K562 (cell line): ENCODE data around the gene PPP1CB. TPM values are rescaled to one million over a fixed set of nuclear protein-coding genes. Genes with fewer than 3 reads are reported as not detected.

ENCODE experiments used
- AFF4 ChIP-seq: sonication (generic); formaldehyde crosslinking; IDR thresholded peaks from 2 replicates; pipeline ENCODE4 v1.8.0; 2023; ENCODE audit warnings: mild to moderate bottlenecking, missing genetic modification reagents
- ELK3 ChIP-seq: fragments of 450-650 bp; formaldehyde crosslinking; IDR thresholded peaks from 2 replicates; pipeline ENCODE4 v1.4.0; 2020; ENCODE audit warnings: mild to moderate bottlenecking
- FOS ChIP-seq: IDR thresholded peaks from 3 replicates; pipeline ENCODE4 v1.6.1; 2011; ENCODE audit not compliant: insufficient read length; ENCODE audit errors: extremely low read depth
- LEF1 ChIP-seq: fragments of 450-650 bp; IDR thresholded peaks from 2 replicates; pipeline ENCODE4 v1.6.1; 2016; ENCODE audit warnings: mild to moderate bottlenecking
- MNT ChIP-seq, 2 experiments: fragments of 450-650 bp; conservative IDR thresholded peaks; 2 replicates each; pipeline ENCODE4 v1.6.1; 2017; ENCODE audit warnings: mild to moderate bottlenecking in 2 of 2, moderate library complexity in 2 of 2
- PPARD ChIP-seq: fragments of 250-450 bp; sonication (Bioruptor Pico); IDR thresholded peaks from 2 replicates; pipeline ENCODE4 v1.8.0; 2022; ENCODE audit warnings: inconsistent platforms, mild to moderate bottlenecking, moderate library complexity
- PTRF ChIP-seq: fragments of 450-650 bp; IDR thresholded peaks from 2 replicates; pipeline ENCODE4 v1.6.1; 2016; ENCODE audit warnings: mild to moderate bottlenecking, missing genetic modification characterization, missing compliant biosample characterization
- RREB1 ChIP-seq: fragments of 250-450 bp; sonication (Bioruptor Pico); IDR thresholded peaks from 2 replicates; pipeline ENCODE4 v1.4.0; 2020
- SRSF3 ChIP-seq: fragments of 200-400 bp; formaldehyde crosslinking; IDR thresholded peaks from 2 replicates; pipeline ENCODE4 v1.6.1; 2016; ENCODE audit warnings: mild to moderate bottlenecking, low read length, moderate library complexity; ENCODE audit not compliant: insufficient read depth
- polyA plus RNA-seq, 8 experiments: library from polyadenylated mRNA; depleted of rRNA in 4 of 8; stranded (reverse) in 5 of 8; unstranded in 3 of 8; fragments of >200 nt; fragmentation: Nextera tagmentation in 2 of 8; fragmentation: Illumina TruSeq in 1 of 8; extraction: Ambion mirVana in 2 of 8; extraction: Trizol in 1 of 8; gene quantifications; 2 replicates each; pipeline versions ENCODE4 v1.2.1 to v1.2.3, GENCODE V29; 2011 to 2014; ENCODE audit warnings: inconsistent platforms in 1 of 8, missing spikeins in 1 of 8
- total RNA-seq, 7 experiments: library from RNA; depleted of rRNA in 6 of 7; stranded (reverse); fragments of >200 nt in 6 of 7; fragmentation: Illumina TruSeq in 2 of 7; extraction: Trizol in 2 of 7; gene quantifications; 2 replicates each; pipeline versions ENCODE4 v1.2.1 to v1.2.3, GENCODE V29; 2011 to 2021; ENCODE audit warnings: low replicate concordance in 1 of 7

PPP1CB gene
- total and polyA plus RNA-seq, 9 of the 15 experiments (the other 6 are each of a cell fraction or from before 2014, with no cell fraction given) = 25.6 to 118 (median 58.9) TPM

- TF ChIP-seq AFF4 (CRISPR knock-in tag) (0 out of 2 replicates have a peak, but pooled peaks have one; percentile 3), PTRF (no peak), SRSF3 (no peak), FOS (no peak), ELK3 (CRISPR knock-in tag) (no peak), PPARD (CRISPR knock-in tag) (no peak), MNT (conservative IDR thresholded peaks at IDR 0.05) (0 out of 4 replicates have a peak, but pooled peaks of 1 of the 2 experiments have one; percentile 47), RREB1 (CRISPR knock-in tag) (no peak), LEF1 (0 out of 2 replicates have a peak, but pooled peaks have one; percentile 17)
Observed at GRCh38 chr2:28752631-28753376, 1.2 kb downstream of the PPP1CB start (continued).
